ENCODE results near the gene APOL4. TPM values are rescaled to one million over a fixed set of nuclear protein-coding genes. Genes with fewer than 3 reads are reported as not detected.

APOL4 gene, protein sequence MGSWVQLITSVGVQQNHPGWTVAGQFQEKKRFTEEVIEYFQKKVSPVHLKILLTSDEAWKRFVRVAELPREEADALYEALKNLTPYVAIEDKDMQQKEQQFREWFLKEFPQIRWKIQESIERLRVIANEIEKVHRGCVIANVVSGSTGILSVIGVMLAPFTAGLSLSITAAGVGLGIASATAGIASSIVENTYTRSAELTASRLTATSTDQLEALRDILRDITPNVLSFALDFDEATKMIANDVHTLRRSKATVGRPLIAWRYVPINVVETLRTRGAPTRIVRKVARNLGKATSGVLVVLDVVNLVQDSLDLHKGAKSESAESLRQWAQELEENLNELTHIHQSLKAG
- total RNA-seq, result 0.56 and 0.73 TPM in 2 replicates

DNA sequence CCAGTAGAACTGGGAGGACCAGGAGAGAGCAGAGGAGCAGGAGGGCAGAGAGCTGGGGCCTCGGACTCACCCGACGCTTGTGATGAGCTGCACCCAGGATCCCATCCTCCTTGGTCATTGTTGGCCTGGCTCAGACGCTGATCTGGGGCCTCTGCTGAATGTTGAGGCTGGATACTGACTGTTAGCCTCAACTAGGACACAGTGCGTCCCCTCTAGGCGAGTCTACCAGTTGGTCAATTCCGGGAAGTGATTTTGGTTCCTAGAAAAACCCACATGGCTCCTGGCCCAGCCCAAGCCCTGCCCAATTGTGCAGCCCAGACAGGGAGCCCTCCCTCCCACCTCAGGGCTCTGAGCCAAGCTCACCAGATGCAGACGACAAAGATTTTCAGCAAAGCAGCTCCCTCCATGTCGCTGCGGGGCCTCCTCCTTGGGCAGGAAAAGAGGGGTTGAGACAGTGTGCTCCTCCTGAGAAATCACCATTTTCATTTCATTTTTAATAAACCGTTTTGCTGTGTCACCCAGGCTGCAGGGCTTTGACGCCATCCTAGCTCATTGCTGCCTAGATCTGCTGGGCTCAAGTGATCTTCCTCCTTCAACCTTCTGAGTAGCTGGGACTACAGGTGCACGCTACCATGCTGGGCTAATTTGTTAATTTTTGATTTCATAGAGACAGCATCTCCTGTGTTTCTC is at the start of gene APOL4:
APOL4 (minus strand) TSS at position 180 of the 690 bp plus-strand sequence; CDS start at position 105, 75 bp downstream.
- intact Hi-C loops (cut with micrococcal nuclease), result no loop called here

DNA sequence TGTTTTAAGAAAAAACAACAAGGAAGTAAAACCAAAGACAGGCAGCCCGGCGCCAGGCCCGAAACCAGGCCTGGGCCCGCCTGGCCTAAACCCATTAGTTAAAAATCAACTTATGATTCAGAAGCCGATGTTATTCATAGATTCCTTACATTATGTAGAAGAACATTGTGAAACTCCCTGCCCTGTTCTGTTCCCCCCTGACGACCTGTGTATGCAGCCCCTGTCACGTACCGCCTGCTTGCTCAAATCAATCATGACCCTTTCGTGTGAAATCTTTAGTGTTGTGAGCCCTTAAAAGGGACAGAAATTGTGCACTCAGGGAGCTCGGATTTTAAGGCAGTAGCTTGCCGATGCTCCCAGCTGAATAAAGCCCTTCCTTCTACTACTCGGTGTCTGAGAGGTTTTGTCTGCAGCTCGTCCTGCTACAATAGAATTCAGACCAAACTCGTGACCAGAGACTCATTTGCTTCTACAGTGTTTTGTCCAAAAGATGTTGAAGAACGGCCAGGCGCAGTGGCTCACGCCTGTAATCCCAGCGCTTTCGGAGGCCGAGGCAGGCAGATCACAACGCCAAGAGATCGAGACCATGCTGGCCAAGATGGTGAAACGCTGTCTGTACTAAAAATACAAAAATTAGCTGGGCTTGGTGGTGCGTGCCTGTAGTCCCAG is 48.8 kb upstream of the APOL4 start:
- intact Hi-C loops (cut with micrococcal nuclease), result loop anchor here (5.0 kb wide), 1 partner anchor 88 kb away; the partner anchor contains the start of gene APOL3

DNA sequence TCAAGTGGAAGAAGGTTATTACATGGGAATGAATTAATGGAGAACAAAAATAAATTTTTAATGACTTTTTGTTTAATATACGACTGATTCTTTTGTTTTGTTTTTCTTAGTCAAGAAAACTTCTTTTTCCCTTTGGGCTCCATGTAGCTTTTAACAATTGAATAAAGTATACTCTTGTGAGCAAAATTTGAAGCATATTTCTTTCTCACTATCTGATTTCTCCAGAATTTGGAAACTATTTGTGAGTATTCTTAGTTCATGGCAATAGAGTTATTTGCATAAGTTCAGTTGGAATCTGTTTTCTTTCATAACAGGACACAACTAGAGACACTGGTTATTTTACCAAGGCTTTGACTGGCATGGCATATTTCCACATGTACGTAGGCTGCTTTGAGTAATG is 47.6 kb upstream of the APOL4 start:
- intact Hi-C loops (cut with micrococcal nuclease), result no loop called here

DNA sequence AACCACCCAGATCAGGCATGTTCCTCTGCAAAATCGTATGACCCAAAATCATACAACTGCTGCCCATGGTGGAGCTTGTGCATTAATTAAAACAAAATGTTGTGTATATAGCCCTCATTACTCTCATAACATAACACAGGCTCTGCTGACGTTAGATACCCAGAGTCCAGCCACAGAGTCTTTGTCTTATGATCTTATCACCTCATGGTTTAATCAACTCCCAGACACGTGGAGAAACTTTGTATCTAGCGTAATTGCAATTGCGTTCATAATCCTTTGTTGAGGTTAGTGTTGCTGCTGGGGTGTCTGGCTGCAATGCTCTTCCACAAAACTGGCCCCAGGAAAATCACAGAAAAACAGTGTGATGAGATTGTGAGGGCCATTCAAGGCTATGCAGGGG is 46.3 kb upstream of the APOL4 start:
- intact Hi-C loops (cut with micrococcal nuclease), result no loop called here

DNA sequence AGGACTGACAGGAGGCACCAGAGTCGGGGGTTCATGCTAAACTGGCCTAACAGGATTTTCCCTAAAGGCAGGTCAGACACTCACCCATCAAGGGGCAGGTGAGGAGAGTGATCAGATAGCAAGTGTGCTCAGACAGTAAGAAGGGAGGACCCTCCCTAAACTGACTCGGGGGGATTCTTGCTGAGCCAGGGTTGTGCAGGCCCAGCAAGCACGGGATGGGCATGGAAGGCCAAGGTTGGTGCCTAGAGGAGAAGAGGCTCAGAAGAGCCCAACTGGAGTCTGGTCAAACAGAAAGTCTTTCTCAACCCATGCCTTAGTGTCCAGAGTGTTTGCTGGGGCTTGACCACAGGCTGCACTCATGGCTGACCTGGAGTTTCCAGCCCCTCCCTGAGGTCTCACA is 45.1 kb upstream of the APOL4 start:
- intact Hi-C loops (cut with micrococcal nuclease), result no loop called here

DNA sequence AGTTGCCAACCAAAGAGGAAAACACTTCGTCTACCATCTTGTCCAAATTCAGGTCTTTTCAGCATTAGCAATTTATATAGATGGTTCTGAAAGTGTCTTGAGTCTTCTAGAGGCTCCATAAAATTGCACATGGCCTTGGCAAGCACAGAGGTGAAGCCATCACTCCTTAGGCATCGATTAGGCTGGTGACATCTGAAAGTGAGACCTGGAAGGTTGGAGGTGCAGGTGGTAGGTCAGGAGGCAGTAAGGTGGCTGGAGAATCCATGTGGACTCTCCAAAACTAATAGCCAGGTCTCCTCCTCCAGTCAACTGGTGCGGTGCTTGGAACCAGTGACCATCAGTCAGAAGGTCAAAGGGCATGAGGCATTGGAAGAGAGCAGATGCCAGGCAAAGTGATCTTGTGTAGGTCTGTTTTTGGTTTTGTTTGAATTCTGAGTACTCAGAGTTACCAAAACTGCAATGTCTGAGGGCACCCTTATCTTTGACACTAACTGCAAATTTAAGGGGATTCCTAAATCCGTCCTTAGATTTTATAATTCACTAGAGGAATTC is 44.3 kb upstream of the APOL4 start:
- intact Hi-C loops (cut with micrococcal nuclease), result no loop called here

DNA sequence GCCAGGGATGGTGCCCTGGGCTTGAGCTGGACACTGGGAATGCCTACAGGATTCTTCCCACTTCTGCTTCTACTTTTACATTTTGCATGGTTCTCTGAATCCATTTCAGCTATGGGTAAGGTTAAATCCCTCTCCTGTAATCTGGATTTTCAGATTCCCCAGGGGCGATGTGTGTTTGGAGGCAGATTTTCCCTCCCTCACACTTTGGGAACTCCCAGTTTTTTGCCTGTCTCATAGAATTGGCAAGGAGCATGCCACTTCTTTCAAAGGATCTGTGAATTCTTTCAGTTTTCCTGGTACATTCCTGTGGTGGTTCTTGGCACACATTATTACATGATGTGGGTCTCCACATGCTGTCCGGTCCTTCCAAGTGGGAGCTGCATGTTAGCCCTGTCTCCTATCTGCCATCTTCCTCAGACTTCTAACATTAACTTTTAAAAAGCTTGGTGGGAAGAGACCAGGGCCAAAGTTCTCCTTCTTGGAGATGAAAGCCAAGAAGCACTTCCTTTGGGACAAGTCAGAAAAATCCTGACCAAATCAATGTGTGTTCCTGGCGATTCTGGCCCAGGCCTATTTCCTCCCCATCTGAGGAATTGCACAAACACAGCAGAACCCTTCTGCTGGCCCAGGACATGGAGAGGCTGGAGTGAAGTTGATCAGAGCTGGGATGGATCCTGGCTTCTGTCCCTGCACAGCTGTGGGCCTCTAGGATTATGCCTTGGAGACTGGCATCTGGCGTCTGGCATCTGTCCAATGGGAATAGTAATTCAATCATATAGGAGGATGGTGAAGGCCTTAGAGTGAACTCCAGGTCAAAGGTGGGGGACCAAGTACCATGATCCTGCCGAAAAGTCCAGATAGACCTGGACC is 43.1 kb upstream of the APOL4 start:
- intact Hi-C loops (cut with micrococcal nuclease), result no loop called here

DNA sequence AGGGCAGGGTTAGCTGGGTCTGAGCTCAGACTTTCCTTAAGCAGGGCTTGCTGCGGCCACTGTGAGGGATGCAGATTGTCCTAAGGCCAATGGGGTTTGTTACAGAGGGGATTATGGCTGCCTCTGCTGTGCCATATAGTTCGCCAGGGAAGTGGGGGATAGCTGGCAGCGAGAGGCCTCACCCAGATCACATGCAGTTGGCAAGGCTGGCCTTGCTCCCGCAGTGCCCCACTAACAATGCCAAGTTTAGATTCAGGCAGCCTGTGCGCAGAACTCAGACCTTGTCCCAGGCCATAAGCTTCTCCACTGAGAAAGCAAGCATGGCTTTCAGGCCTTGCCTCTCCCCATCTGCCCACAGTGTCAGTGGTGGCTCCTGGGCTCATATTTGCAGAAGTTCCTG is 42.4 kb upstream of the APOL4 start:
- intact Hi-C loops (cut with micrococcal nuclease), result no loop called here

DNA sequence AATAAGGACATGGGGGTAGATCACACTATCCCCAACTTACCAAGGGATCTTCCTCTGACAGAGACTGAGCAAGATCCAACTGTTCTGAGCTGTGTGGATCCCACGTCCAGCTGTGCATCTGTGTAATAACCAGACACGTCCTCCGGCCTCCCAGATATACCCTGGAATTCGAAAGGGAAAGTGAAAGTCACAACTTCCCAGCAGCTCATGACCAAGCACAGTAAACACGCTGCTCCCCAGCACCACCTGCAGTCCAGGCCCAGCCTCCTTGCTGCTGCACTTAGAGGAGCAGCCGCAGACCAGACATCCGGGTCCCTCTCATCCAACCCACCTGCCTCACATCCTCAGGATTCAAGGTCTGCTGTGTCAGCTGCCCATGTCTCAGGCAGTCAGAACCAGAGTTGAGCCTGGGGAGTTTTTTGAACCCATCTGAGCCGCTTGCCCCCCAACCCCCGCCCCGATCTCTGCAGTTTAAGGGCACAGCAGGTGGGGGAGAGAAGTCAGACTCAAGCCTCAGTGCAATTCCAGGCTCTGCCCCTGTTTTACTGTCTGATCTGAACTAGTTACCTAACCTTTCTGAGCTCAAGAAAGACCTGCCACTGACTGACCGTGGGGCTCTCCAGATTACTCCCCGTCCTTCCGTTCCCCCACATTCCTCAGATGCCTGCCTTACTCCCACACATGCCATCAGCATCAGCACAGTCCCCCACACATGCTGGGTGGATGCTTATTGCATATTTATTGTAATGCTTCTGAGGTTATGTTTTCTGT is 38.0 kb upstream of the APOL4 start, which contains the start of gene APOL2:
APOL2 (minus strand) TSS at position 127 of the 771 bp plus-strand sequence. CDS start 6,365 bp downstream, outside the sequence.
- intact Hi-C loops (cut with micrococcal nuclease), result loop anchor here (1.0 to 5.0 kb wide), 9 partner anchors 14 to 591 kb away; partner anchors contain the start of genes APOL1, APOL3, APOL6 and EIF3D

DNA sequence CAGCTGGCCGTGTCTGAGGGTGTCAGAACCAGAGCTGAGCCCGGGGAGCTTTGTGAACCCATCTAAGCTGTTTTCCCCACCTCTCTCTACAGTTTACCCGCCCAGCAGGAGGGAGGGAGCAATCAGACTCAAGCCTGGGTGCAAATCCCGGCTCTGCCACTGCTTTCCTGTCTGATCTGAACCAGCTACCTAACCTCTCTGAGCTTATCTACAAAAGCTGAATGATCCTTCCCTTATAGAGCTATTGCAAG is 37.5 kb upstream of the APOL4 start:
- intact Hi-C loops (cut with micrococcal nuclease), result loop anchor here (1.0 to 5.0 kb wide), 9 partner anchors 14 to 591 kb away; partner anchors contain the start of genes APOL1, APOL3, APOL6 and EIF3D

DNA sequence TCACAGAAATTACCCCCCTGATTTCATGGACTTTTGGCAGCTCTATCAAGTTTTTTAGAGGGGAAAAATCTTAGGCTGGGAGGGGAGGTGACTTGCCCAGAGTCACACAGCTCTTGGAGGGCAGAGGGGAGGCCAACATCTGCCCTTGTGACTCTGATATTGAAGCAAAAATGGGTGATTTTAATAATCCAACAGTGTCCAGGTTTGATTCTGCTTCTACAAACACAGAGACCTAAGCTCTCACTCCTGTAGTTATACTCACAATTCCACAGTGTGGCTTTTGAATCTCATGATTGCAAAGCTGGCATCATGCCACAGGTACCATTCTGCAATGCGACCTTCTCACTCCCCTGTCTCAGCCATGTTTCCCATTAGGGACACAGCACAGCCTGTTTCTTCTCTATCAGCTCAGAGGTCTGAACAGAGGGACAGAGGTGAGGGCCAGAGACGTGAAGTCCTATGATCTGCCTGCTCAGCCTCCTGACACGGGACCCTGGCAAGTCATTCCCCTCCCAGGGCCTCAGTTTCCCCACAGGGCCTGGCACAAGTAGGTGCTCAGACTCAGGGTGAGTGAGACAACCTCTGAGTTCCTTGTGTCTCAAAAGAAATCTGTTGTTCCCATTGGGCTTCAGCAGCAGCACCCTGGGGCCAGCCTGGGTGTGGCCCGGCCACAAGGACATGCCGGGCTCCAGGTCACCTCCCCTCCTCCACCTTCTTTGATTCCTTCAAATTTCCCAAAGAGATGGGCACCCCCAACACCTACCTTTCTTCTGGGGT is 37.0 kb upstream of the APOL4 start:
- intact Hi-C loops (cut with micrococcal nuclease), result loop anchor here (1.0 to 5.0 kb wide), 10 partner anchors 15 to 590 kb away; partner anchors contain the start of genes APOL1, APOL3, APOL6 and EIF3D

DNA sequence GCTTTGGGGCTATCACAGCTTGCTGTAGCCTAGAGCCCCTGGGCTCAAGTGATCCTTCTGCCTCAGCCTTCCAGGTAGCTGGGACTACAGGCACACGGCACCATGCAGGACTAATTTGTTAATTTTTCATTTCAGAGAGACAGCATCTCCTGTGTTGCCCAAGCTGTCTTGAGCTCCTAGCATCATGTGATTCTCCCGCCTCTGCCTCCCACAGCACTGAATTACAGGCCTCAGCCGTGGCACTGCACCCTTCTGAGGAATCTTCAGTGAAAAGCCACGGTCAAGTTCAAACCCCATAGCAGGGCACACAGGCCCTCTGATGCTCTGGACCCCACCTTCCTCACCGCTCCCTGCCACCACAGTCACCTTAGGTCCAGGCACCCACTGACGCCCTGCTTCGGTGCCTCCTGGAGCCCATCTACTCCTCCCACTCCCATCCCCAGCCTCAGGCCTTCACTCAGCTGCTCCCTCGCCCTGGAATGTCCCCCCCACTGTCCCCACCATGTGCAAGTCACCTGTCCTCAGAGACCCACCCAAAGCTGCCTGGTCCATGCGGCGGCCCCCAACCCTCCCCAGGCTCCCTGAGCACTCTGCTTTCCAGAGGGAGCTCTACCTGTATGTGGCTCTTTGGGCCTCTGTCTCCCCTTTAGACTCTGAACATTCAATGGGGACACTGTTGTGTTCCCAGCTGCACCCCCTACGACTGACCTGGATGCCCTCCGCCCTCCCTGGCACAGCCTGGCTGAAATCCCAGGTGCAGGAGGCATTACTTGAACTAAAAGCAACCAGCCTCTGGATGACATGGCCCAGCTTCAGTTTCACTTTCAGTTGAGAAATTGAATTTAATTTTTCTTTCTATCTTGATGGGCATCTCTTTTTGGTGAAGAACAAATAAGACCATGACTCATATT is 36.1 kb upstream of the APOL4 start:
- intact Hi-C loops (cut with micrococcal nuclease), result loop anchor here (1.0 to 5.0 kb wide), 3 partner anchors 93 to 540 kb away; partner anchors contain the start of gene IFT27

DNA sequence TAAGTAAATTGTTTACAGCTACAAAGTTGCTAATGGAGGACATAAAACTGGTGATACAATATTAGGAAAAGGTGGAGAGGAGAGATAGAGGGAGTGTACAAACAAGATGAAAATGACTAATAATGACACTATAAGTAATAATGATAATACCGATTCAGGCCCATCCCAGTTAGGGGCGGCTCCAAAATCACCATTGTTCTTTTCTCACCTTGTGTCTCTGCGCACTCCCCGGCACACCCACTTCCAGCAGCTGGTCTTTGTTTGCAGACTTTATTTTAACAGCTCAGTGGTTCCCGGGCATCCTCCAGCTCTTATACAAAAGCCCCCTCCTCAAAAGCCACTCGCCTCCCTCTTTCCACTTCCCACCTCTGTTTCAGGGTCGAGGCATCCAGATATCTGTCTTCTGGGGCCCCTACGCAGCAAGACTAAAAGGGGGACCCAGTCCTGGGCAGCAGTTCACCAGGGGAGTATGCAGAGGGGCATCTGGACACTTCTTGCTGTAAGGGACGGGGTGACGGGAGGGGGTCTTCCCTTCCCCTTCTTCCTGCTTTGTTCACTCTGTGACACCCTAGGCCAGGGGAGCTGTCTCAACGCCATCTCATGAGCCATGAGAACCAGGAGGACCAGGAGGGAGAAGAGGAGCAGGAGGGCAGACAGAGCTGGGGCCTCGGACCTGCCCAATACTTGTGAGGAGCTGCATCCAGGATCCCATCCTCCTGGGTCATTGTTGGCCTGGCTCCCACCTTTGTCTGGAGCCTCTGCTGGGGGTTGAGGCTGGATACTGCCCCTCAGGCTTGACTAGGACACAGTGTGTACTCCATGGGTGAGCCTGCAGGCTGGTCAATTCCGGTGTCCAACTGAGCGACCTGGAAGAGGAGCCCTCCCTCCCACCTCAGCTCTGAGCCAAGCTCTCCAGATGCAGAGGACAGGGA is 35.0 kb upstream of the APOL4 start:
- intact Hi-C loops (cut with micrococcal nuclease), result loop anchor here (5.0 kb wide), 1 partner anchor 541 kb away; the partner anchor contains the start of gene IFT27

DNA sequence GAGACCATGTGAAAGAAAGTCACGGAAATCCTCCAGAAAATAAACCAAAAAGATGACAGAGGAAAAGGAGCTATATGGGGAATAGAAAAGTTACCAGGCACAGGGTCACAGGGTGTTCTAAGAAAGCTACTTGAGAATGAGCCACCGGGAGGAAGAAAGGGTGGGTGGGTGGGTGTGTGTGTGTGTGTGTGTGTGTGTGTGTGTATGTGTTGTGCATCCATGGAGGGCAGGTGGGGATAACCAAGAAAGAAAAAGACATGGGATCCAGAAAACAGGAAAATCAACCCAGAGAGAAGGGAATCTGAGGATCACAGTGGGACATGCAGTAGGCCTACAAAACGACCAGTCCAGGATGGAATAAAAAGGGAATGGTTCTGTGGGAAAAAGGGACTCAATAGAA is 34.0 kb upstream of the APOL4 start:
- intact Hi-C loops (cut with micrococcal nuclease), result loop anchor here (5.0 kb wide), 1 partner anchor 542 kb away; the partner anchor contains the start of gene IFT27

DNA sequence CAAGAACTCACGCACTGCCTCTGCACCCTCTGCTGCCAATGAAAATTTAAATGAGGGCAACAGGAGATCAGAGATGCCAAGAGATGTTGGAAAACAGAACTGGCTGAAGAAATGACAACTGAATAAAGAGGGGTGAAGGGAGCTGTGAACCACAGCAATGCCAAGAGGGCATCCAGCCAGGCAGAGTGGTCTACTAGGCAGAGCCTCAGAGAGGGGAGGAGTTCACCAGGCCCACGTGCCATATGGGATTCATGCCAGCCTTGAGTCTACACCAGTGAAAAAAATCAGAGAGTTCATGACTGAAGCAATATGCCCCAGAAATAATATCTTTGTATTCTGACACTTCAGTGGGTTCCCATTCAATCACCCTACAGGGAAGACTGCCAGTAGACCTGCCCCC is 33.3 kb upstream of the APOL4 start:
- intact Hi-C loops (cut with micrococcal nuclease), result loop anchor here (5.0 kb wide), 1 partner anchor 542 kb away; the partner anchor contains the start of gene IFT27

DNA sequence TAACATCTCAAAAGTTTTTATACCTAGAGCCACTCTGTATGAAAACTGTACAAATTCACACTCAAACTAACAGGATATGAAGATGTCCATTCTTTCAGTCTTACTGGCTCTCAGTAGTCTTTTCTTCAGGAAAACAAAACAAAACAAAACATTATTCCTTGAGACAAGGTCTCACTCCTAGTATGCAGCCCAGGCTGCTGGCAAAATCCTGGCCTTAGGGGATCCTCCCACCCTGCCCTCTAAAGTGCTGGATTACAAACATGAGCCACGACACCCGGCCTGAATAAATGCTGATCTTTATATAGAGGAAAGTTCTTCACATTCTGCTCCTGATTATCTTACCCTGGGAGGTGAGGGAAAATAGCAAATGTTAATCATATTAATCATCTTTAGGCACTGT is 32.6 kb upstream of the APOL4 start:
- intact Hi-C loops (cut with micrococcal nuclease), result no loop called here

DNA sequence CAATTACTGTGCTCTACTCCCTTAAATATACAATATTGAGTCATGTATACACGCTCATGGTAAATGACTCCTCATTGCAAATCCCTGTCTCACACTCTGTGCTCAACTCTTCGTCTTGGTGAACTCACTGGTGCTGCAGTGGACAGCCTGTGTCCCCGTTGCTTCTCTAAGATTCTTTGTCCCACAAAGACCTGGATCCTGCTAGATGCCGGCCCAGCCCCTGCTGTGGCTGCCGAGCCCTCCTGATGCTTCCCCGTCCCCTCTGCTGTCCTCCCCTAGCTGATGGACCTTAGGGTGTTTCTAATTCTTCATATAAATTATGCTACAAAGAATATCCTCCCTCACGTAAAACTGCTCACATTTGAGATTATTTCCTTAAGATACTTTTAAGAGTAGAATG is 32.2 kb upstream of the APOL4 start:
- intact Hi-C loops (cut with micrococcal nuclease), result loop anchor here (1.0 kb wide), 1 partner anchor 64 kb away; no protein-coding TSS in a partner anchor
